NCI-H526 (cell line): ENCODE measurements around the gene JAKMIP2.
A peak's percentile ranks its signal among the peaks of the same experiment; 100 is the strongest.
"Not testable (repeated sequence)": the region's sequence is repeated elsewhere in the genome, so short reads cannot be mapped to it uniquely, and the experiment has no call there.

Source experiments
- DNase-seq, 2 experiments: peaks; one replicate each; lab custom pipeline; 2025; lab: John Stamatoyannopoulos, UW

The JAKMIP2 gene

DNA sequence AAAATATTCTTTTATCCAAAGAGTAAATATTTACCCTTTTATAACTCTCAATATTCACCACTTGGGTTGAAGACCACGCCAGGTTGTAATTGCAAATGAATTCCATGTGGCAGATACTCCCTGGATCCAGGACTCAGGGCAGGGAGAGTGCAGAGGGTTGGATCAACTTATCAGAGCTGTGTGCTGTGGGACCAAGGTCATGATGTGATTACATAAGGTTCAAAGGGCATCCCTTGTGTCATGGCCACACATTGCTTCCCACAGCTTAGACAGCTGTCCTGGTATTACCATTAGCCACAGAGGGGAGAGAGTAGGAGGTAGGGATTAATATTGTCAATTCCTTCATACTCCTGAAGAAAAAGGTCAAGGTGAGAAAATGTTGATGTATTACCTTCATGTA is 133.9 kb downstream of the JAKMIP2 start:
- no peak for DNase-seq

DNA sequence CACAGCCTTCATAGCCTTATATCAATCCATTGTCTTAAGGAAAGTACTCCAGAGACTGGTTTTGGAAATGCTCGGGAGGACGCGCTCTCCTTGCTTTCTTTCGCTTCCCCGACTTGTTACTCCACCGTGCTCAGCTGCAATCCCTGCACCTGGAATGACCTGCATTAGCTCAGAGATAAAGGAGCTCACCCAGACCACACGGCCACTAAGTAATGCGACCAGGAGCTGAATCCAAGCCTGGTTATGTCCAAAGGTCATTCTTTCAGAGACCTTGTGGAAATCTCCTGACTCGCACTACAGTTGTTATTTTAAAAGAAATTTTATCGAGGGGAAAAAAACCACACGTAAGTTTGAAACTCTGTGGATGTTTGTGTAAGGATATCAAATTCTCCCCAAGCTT is 137.3 kb downstream of the JAKMIP2 start:
- DNase-seq: no peak

DNA sequence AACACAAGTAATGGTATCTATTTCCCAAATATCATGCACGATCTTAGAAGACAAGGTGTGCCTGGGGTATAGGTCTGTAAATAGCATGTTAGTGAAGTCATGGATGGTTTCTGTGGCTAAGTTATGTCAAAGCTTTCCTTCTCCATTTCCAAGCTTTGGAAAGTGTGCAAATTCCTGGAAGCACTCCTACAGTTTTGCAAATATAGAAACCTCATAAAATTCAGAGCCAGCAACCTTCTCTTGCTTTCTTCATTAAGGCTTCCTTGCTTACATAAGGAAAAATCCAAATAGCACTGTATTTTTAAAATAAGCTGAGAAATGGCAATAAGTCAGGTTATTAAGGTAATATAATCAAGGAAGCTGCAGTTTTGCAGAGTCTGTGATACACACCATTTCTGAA is 138.1 kb downstream of the JAKMIP2 start:
- no peak for DNase-seq

DNA sequence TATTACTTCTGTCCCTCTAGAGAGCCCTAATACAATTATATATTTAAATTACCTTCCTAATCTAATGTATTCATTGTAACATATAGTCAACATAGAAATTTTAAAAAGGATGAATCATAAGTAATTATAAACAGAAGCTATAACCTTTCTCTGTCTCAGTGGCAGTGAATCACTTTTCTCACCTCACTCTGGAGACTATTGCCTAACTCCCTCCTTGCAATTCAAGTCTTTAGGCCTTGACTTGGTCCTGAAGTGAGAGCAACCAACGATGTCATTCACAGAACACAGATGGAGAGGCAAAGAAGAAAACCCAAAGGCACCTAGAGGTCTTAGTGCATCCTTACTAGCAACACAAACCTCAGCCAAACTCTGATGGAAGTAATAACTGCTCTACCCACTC is 139.4 kb downstream of the JAKMIP2 start:
- DNase-seq: no peak

DNA sequence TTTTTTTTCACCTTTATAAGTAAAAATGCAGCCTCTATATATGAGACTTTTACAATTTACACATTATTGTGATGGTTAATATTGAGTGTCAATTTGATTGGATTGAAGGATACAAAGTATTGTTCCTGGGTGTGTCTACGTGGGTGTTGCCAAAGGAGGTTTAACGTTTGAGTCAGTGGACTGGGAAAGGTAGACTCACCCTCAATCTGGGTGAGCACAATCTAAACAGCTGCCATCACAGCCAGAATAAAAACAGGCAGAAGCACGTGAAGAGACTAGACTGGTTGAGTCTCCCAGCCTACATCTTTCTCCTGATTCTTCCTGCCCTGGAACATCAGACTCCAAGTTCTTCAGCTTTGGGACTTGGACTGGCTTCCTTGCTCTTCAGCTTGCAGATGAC is 139.9 kb downstream of the JAKMIP2 start:
- DNase-seq: no peak

DNA sequence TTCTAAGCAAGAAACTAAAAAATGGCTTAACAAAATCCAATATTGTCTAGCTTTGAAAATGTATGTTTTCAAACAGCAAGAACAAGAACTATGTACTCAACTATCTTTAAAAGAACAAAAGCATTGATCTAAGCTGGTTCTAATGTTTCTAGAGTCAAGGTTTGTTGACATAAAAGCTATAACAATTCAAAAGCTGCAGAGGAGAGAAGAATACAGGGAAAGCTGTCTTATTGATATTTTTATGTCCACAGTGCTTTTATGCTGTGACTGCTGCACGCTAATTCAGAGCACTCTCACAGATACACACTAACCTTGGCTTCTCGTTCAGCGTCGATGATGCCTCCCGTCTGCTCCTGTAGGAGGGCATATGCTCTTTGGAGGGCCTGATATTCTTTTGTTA is 143.2 kb downstream of the JAKMIP2 start:
- no peak for DNase-seq

DNA sequence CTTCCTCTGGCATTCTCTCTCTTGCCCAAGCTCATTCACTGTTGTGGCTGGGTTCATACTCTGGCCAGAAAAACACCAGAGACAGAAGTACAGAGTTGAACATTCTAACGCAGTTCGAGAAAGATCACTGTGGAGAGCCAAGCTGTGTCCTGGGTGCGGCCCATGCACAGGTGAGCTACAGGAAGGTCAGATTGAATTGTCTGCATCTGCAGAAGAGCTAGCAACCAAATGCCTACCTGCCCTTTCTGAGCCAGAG is 145.9 kb downstream of the JAKMIP2 start:
- DNase-seq: no peak

DNA sequence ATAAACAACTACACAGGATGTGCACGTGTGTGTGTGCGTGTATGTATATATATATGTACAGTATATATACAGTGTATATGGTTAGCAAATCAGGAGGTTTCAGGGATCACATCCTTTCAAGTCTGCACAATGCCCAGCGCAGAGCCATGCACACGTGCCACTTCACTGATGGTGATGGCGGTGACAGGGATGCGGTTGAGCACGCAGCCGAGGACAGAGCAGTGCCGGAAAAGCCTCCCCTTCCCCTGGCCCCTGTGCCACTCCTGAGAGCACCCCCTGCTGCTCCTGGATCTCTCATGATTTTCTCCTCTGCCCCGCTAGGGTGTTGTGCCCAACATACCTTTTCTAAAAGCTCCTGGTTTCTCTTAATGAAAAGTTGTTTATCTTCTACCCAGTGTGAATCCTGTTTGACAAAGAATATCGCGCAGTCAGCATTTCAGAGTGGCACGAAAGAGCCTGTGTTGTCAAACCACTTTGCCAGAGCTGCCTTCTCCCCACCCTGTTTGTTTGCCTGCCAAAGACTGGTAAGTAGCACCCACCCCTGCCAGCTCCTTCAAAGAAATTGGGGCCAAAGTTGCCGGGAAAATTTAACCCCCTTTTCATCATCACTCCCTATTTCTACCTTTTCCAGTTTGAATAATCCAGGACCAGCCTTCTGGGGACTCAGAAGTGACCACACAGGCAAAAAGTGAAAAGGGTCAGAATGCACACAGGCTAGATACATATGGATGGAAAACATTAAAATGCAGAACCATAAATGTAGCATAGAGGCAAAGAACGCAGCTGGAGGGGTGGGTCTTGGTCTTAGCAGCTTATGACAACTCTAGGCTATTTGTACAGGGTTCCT is 146.4 kb downstream of the JAKMIP2 start:
- DNase-seq: no peak

DNA sequence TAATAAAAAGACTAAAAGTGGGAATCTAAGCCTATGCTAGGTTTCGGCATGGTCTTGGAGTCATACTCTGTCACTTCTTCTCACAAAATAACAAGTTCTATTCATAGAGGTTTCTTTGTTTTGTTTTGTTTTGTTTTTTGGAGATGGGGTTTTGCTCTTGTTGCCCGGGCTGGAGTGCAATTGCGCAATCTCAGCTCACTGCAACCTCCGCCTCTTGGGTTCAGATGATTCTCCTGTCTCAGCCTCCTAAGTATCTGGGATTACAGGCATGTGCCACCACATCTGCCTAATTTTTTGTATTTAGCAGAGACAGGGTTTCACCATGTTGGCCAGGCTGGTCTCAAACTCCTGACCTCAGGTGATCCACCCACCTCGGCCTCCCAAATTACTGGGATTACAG is 147.1 kb downstream of the JAKMIP2 start:
- DNase-seq: not testable (repeated sequence)

DNA sequence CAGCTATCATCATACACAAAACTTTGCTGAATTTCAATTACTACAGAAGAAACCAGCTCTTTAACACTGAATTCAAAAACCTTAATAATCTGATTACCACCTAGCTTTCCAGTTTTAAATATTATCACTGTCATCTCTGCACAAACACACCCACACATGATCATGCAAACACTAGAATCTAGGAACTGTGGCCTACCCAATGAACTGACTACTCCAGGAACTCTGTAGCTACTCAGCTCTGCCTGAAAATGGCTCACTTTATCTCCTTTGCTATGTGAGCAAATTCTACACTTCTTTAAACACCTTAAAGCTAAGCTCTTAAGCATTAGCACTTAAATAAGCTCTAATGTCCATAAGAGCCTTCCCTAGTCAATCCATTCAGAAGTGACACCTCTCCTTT is 149.4 kb downstream of the JAKMIP2 start:
- DNase-seq: no peak

DNA sequence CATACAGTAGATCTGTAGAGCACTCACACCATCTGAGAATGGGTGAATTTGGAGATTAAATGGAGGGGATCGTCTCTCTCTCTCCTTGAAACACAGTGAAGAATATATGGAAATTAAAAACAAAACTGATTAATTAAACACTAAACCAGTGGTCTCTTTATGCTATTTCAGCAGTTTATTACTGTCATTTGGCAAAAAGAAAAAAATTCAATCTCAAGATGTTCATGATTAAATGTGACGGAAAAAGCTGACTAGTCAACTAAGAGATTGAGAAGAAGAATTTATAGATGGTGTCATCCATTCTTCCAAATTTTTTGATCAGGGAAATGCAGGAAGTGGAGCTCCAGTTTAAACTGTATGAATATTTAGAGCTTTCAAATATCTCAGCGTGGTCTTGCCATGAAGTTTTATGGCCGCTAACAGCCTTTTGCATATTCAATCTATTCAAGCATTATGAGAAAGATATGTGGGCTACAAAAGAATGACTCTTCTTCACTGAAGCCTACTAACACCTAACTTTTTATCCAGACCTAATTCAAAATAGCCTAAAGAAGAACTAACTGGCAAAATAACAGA is 151.0 kb downstream of the JAKMIP2 start:
- peak in 1 of 2 experiments; percentile 20 for DNase-seq

DNA sequence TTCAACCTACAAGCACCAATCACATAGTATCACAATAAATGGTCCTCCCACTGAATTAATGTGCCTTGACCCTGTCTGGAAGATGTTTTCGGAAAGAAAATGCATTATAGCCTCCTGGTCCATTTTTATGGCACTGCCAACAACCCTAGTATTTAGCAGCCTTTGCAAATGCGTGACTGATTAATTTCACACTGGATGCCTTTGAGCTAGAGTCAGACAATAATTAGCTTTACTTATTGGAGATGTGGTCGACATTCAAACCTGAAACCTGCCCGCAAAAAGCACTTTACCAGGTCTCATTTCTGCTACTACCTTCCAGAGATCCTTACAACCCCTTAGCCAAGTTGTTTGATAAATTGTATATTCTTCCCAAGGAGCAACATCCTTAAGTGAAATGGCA is 153.3 kb downstream of the JAKMIP2 start:
- DNase-seq: no peak

DNA sequence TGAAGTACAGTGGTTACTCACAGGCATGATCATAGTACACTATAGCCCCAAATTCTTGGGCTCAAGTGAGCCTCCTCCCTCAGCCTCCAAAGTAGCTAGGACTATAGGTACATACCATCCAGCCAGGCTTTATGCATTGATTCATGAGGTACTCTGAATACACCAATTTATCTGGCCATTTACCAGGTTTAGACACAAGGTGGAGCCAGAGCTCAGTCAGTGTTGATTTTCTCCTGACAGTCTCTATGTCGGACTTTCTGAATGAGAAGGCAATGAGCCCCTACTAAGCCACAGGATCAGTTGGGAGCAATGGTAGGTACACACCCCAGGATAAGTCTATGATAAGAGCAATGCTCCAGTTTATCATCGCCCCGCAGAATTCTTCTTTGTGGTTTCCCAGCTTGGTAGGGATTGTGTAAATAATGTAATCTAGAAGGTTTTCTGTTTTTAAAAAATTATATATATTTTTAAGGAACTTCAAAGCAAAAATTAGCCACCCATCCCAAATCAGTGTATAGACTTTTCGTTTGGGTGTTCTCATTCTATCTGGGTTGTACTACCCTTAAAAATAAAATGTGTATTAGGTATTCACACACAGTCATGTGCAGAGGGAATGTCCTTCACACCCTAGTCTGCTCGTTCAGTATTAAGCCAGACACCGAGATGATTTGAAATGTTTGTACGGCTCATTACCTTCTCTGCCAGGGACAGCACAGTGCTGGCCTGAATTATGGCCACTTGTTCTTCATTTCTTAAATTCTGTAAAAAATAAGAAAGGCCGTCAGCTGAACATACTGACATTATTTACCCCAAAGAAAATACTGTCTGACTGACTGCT is 154.3 kb downstream of the JAKMIP2 start:
- DNase-seq: peak; percentile 69 to 89

DNA sequence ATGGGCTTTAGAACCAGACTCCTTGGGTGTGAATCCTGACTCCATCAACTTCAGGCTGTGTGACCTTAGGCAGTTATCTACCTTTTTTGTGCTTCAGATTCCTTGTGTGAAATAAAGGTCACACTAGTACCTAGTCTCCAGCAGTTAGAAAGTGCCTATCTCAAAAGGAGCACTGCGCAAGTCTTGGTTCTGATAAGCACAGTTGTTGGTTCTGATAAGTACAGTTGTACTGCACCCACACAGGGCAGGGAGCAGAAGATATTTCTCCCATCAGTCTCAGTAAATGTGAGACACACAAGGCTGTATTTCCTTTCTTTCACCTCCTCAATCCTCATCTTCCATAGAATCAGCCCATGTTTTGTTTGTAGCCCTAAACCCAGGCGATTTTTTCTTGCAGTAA is 156.1 kb downstream of the JAKMIP2 start:
- no peak for DNase-seq

DNA sequence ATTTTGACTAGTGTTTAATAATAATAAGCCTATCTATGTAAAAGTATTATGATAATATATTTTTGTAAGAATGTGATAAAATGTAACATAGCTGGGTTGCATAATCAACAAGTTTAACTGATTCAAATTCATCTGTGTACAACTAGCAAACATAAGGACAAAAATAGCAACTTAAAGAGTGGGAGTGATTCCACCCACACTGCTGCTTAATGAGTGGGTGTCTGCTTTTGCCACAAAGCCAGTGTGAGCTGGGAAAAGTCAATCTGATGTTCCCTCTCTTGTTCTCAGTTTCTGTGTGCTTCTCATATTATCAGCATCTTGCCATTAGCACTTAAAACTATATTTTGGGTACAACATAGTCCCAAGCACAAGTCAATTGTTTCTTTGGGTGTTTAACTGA is 161.5 kb downstream of the JAKMIP2 start:
- DNase-seq: no peak

DNA sequence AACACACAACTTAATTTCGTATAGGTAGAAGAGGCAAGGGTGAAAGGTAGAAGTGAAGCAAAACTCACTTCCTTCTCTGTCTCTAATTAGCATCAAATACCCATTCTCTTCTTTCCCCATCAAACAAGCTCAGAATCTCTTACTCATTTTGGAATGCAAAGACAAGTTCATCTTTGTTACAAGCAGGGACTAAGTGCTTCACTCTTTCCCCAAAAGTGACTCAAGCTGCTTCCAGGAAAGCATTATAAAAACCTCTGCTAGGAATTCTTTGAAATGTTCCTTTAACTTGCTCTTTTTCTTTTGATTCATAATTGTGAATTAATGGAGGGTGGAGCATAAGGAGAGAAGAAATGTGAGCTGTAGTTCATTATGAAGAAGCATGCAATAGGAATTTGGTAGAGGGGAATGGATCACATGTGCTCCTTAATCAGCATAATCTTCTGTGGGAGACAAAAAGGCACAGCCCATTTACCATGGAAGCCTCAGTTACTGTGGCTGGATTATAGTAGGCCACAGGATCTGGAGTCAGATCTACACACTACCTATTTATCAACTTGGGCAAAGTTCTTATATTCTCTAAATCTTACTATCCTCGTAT is 163.1 kb downstream of the JAKMIP2 start:
- DNase-seq: no peak

DNA sequence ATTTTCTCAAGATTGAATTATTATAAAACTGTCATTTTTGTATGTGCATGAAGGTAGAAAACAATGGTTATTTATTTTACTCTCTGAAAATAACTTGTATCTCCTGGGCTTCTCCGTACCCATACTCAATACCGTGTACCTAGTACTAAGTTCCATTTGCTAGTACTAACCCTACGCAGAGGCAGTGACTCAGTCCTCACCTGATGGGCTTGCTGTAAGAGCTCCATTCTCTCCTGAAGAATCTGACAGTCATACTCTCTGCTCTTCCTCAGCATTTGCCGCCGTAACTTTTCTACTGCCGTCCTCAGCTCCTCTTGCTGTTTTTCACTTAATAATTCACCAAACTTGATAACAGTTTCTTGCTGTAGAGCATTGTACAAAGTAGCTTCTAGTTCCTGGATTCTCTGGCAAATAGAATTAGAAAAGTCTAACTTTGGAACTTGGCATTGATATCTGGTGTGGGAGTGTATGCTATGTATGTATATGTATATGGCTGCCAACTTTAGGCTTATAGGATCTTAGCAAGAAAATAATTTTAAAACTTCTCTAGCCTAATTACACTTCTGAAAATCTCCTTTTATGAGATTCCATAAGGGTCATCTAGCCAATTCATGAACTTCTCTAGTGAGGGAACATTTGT is 164.7 kb downstream of the JAKMIP2 start:
- DNase-seq: no peak

DNA sequence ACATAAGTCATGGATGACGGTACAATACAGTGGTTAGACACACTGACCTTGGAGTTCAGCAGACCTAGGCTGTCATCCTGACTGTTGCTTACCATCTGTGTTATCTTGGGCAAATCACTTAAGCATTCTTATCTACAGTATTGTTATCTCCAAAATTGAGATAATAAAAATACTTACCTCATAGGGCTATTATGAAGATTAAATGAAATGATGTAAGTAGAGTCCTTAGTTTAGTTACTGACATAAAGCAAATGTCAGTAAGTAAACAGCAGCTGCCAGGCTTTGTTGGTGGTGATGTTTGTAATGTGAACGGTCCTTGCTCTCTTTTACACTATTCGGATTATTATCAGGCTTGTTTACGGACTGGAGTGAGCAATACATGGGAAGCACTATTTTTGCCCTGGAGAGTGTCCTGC is 165.3 kb downstream of the JAKMIP2 start:
- DNase-seq: no peak

DNA sequence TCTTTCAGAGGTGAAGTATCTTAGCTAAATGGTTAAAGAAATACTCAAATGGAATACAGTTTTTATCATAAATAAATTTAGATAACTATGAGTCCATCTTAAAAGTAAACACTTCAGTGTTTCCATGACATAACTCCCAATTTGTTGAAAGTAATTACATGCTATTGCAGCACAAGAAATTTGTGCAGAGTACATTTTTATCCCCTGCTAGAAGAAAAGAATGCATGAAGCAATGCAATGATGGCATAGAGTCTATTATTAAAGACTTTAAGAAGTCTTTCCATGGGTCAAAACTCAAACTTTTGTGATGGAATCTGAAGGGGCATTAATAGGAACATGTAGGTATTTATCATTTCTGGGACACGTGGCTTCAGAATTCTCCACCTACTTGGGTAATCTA is 166.1 kb downstream of the JAKMIP2 start:
- no peak for DNase-seq

DNA sequence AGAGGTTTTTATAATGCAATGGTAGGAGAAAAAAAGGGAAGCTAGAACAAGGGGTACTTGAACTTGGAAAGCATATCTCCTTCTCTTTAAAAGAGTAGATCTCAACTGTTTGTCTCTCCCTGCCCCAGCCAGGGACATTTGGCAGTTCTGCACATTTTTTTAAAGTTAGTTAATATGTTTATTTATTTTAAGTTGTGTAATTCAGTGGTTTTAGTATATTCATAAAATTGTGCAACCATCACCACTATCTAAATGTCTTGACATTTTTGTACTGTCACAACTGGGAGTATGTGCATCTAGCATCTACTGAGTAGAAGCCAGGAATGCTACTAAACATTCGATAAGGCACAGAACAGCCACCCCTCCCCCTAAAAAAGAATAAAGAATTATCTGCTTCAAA is 169.2 kb downstream of the JAKMIP2 start:
- DNase-seq: no peak

DNA sequence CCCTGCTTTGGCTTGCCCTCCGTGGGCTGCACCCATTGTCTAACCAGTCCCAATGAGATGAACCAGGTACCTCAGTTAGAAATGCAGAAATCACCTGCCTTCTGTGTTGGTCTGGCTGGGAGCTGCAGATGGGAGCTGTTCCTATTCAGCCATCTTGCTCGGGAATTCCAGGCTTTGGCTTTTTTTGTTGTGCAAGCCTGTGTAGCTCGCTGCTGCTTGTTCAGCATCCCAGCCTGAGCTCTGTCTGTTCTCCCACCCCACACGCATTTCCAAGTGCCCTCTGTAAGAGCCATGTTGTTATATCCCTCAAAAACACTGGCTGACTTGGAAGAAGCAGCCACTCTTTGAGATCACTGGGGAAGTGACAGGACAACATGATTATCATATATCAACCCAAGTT is 171.0 kb downstream of the JAKMIP2 start:
- DNase-seq: no peak

DNA sequence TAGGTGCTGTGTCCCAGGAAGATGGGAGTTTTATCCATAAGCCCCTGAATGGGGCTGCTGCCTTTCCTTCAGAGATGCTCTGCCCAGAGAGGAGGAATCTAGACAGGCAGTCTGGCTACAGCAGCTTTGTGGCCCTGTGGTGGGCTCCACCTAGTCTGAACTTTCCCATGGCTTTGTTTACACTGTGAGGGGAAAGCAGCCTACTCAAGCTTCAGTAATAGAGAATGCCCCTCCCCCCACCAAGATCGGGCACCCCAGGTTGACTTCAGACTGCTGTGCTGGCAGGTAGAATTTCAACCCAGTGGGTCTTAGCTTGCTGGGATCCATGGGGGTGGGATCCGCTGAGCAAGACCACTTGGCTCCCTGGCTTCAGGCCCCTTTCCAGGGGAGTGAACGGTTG is 171.7 kb downstream of the JAKMIP2 start:
- DNase-seq: no peak
